Measurements from ENCODE around the gene IL17RA. TPM values are rescaled to one million over a fixed set of nuclear protein-coding genes. Genes with fewer than 3 reads are reported as not detected.

The IL17RA gene
- total and polyA plus RNA-seq, 4 donors: 9.0 to 45.1 (median 22.6) TPM

DNA sequence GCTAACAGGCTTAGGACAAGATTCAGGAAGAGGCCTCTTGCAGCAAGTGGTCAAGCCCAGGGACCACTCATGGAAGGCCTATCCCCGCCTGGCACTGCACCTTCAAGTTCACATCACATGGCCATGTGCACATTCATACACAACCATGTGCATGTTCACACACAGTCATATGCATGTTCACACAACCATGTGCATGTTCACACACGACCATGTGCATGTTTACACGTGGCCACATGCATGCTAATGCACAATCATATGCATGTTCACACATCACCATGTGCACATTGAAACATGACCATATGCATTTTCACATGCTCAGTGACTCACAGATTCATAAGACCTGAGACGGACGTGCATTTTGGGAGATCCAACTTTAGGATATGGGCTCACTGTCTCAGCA, 28.7 kb upstream of the IL17RA start:
- Histone ChIP-seq H3K4me3 (no peak overlapping the region), H3K27ac (ENCODE audit: low read depth in 1 of 2, low read length in 1 of 2) (no peak overlapping the region), H3K36me3 (ENCODE audit: control insufficient read depth in 4 of 4, insufficient read depth in 4 of 4, low read length in 4 of 4) (no peaks in the 10 kb centered on the region), H3K27me3 (ENCODE audit: control insufficient read depth in 3 of 3, insufficient read depth in 3 of 3, low read length in 2 of 3) (no peaks in the 10 kb centered on the region), H3K9me3 (ENCODE audit: control insufficient read depth in 4 of 4, insufficient read depth in 3 of 4, low read length in 3 of 4) (no peaks in the 10 kb centered on the region), H3K4me1 (ENCODE audit: control insufficient read depth in 5 of 5, insufficient read depth in 5 of 5, low read length in 5 of 5) (peaks cover 0 to 3% (median 0%) of the 10 kb centered on the region in 5 donors), H3K9ac (ENCODE audit: insufficient read depth in 1 of 2, low read length in 2 of 2) (no peak overlapping the region)
- no peak for ATAC-seq (ENCODE audit: insufficient read depth, low FRiP score)
- no peak for TF ChIP-seq CTCF (IDR thresholded peaks at IDR 0.05; ENCODE audit: control extremely low read depth, extremely low read depth)
- 88 to 93% methylated on average over 5 of the region's 5 CpGs for WGBS, 2 donors
- no peak for DNase-seq

- WGBS, 2 donors: 81 to 82% methylated on average over 8 of the region's 8 CpGs
- DNase-seq: no peak
- TF ChIP-seq CTCF (IDR thresholded peaks at IDR 0.05; ENCODE audit: control extremely low read depth, extremely low read depth): no peak
- no peak for ATAC-seq (ENCODE audit: insufficient read depth, low FRiP score)
- H3K9me3 ChIP-seq (ENCODE audit: control insufficient read depth in 4 of 4, insufficient read depth in 3 of 4, low read length in 3 of 4): no peaks in the 10 kb centered on the region
- no peaks in the 10 kb centered on the region for H3K27me3 ChIP-seq (ENCODE audit: control insufficient read depth in 3 of 3, insufficient read depth in 3 of 3, low read length in 2 of 3)
- no peak overlapping the region for H3K27ac ChIP-seq (ENCODE audit: low read depth in 1 of 2, low read length in 1 of 2)
- no peak overlapping the region for H3K9ac ChIP-seq (ENCODE audit: insufficient read depth in 1 of 2, low read length in 2 of 2)
- no peaks in the 10 kb centered on the region for H3K36me3 ChIP-seq (ENCODE audit: control insufficient read depth in 4 of 4, insufficient read depth in 4 of 4, low read length in 4 of 4)
- peaks cover 0 to 3% (median 0%) of the 10 kb centered on the region in 5 donors for H3K4me1 ChIP-seq (ENCODE audit: control insufficient read depth in 5 of 5, insufficient read depth in 5 of 5, low read length in 5 of 5)
- no peak overlapping the region for H3K4me3 ChIP-seq
These were observed 28.0 kb upstream of the IL17RA start for GRCh38 chr22:17056807-17057206.

- Histone ChIP-seq H3K27ac (ENCODE audit: low read depth in 1 of 2, low read length in 1 of 2) (no peak overlapping the region), H3K4me1 (ENCODE audit: control insufficient read depth in 5 of 5, insufficient read depth in 5 of 5, low read length in 5 of 5) (peaks cover 0 to 3% (median 0%) of the 10 kb centered on the region in 5 donors), H3K4me3 (no peak overlapping the region), H3K27me3 (ENCODE audit: control insufficient read depth in 3 of 3, insufficient read depth in 3 of 3, low read length in 2 of 3) (no peaks in the 10 kb centered on the region), H3K9ac (ENCODE audit: insufficient read depth in 1 of 2, low read length in 2 of 2) (no peak overlapping the region), H3K9me3 (ENCODE audit: control insufficient read depth in 4 of 4, insufficient read depth in 3 of 4, low read length in 3 of 4) (no peaks in the 10 kb centered on the region), H3K36me3 (ENCODE audit: control insufficient read depth in 4 of 4, insufficient read depth in 4 of 4, low read length in 4 of 4) (no peaks in the 10 kb centered on the region)
- DNase-seq (peak; percentile 60 to 77 (median 60)), ATAC-seq (ENCODE audit: insufficient read depth, low FRiP score) (peak; percentile 78)
- 29 to 33% methylated on average over 11 of the region's 11 CpGs for WGBS, 2 donors
- TF ChIP-seq CTCF (IDR thresholded peaks at IDR 0.05; ENCODE audit: control extremely low read depth, extremely low read depth): peak; percentile 61
These were observed 26.6 kb upstream of the IL17RA start for GRCh38 chr22:17057959-17058814.

All from lung (tissue), 12 donors.